Thyroid gland (tissue), 4 donors: ENCODE results near the gene COMTD1.

Source experiments
- CTCF ChIP-seq, 6 experiments: fragments of 200-600 bp in 3 of 6; fragments of 450-650 bp in 3 of 6; sonication (generic) in 3 of 6; IDR thresholded peaks; one replicate each; pipeline ENCODE4 v1.5.1; 2016 to 2019; ENCODE audit warnings: antibody characterized with exemption in 6 of 6, mild to moderate bottlenecking in 2 of 6, inconsistent platforms in 1 of 6, moderate library complexity in 1 of 6
- POLR2A ChIP-seq, 2 donors: fragments of 450-650 bp; IDR thresholded peaks; one replicate each; pipeline ENCODE4 v1.6.1; 2017; ENCODE audit warnings: antibody characterized with exemption in 2 of 2, mild to moderate bottlenecking in 2 of 2, moderate library complexity in 1 of 2

DNA sequence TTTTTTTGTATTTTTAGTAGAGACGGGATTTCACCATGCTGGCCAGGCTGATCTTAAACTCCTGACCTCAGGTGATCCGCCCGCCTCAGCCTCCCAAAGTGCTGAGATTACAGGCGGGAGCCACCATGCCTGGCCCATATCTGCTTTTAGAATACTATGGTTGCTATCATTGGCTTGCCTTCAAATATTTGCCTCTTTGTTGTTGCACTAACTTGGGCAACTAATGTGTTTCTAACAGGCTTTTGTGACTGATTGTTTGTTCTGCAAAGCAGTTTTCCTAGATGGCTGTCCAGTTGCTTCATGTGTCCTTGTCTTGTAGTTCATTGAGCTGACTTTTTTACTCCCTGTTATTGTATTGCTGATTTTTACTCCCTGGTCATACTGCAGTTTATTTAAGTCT, 15.5 kb downstream of the COMTD1 start:
- TF ChIP-seq CTCF (IDR thresholded peaks at IDR 0.05) = no peak
- no peak for TF ChIP-seq POLR2A (IDR thresholded peaks at IDR 0.05)
